ENCODE data around the gene GJB3. TPM values are rescaled to one million over a fixed set of nuclear protein-coding genes. Genes with fewer than 3 reads are reported as not detected.
"Not testable (repeated sequence)": the region's sequence is repeated elsewhere in the genome, so short reads cannot be mapped to it uniquely, and the experiment has no call there.

GJB3 gene
- total RNA-seq = not detected in 2 replicates
- 0.08 TPM for polyA plus RNA-seq (2012)

- no peak for DNase-seq (ENCODE audit: low read depth)
Measured at GRCh38 chr1:34781071-34781843, at the start of gene GJB3. TSS of gene GJB3 (plus strand) at chr1:34781214. CDS start at chr1:34784763, 3,549 bp downstream.

- DNase-seq (ENCODE audit: low read depth) = not testable (repeated sequence)
Measured at GRCh38 chr1:34732831-34733230, 48.2 kb upstream of the GJB3 start.

GRCh38 chr1:34736692-34737091 is 44.3 kb upstream of the GJB3 start:
- no peak for DNase-seq (ENCODE audit: low read depth)

- not testable (repeated sequence) for DNase-seq (ENCODE audit: low read depth)
Measured at GRCh38 chr1:34737236-34737635, 43.8 kb upstream of the GJB3 start.

GRCh38 chr1:34739613-34740012 is 41.4 kb upstream of the GJB3 start:
- DNase-seq (ENCODE audit: low read depth) = no peak

- no peak for DNase-seq (ENCODE audit: low read depth)
Measured at GRCh38 chr1:34740161-34740868, 40.7 kb upstream of the GJB3 start.

GRCh38 chr1:34742667-34743270 is 38.2 kb upstream of the GJB3 start:
- DNase-seq (ENCODE audit: low read depth) = peak; percentile 67

GRCh38 chr1:34743775-34744174 is 37.2 kb upstream of the GJB3 start:
- DNase-seq (ENCODE audit: low read depth) = no peak

- DNase-seq (ENCODE audit: low read depth) = no peak
Measured at GRCh38 chr1:34744851-34745250, 36.2 kb upstream of the GJB3 start.

- DNase-seq (ENCODE audit: low read depth) = no peak
Measured at GRCh38 chr1:34745666-34746065, 35.3 kb upstream of the GJB3 start.

- DNase-seq (ENCODE audit: low read depth) = no peak
Measured at GRCh38 chr1:34746101-34746500, 34.9 kb upstream of the GJB3 start.

- no peak for DNase-seq (ENCODE audit: low read depth)
Measured at GRCh38 chr1:34746785-34747637, 34.0 kb upstream of the GJB3 start.

- no peak for DNase-seq (ENCODE audit: low read depth)
Measured at GRCh38 chr1:34747638-34747941, 33.4 kb upstream of the GJB3 start.

GRCh38 chr1:34749992-34750391 is 31.0 kb upstream of the GJB3 start:
- DNase-seq (ENCODE audit: low read depth) = no peak

GRCh38 chr1:34750610-34751009 is 30.4 kb upstream of the GJB3 start:
- peak; percentile 6 for DNase-seq (ENCODE audit: low read depth)

- no peak for DNase-seq (ENCODE audit: low read depth)
Measured at GRCh38 chr1:34753163-34753562, 27.9 kb upstream of the GJB3 start.

GRCh38 chr1:34754964-34755637 is 25.9 kb upstream of the GJB3 start, which contains the start of gene GJB5:
TSS of gene GJB5 (plus strand) at chr1:34755047. CDS start at chr1:34757331, 2,284 bp downstream.
- no peak for DNase-seq (ENCODE audit: low read depth)

GRCh38 chr1:34755961-34756360 is 25.1 kb upstream of the GJB3 start:
- no peak for DNase-seq (ENCODE audit: low read depth)

- no peak for DNase-seq (ENCODE audit: low read depth)
Measured at GRCh38 chr1:34757386-34757785, 23.6 kb upstream of the GJB3 start.

- no peak for DNase-seq (ENCODE audit: low read depth)
Measured at GRCh38 chr1:34758751-34759150, 22.3 kb upstream of the GJB3 start.
